Muscle of back (tissue), 13 donors: Measurements from ENCODE around the gene MSH6. TPM values are rescaled to one million over a fixed set of nuclear protein-coding genes. Genes with fewer than 3 reads are reported as not detected.
A peak's percentile ranks its signal among the peaks of the same experiment; 100 is the strongest.

Experiments
- DNase-seq, 3 donors: peaks; one replicate each; pipeline versions ENCODE4 v3.0.0 to v3.0.0-alpha.2; 2013
- long read RNA-seq, 9 donors: transcript quantifications; one replicate each; lab custom pipeline, GENCODE V29; 2026
- polyA plus RNA-seq, 10 donors: library from polyadenylated mRNA; unstranded; fragments of 120-200 nt; gene quantifications; one replicate each; pipeline ENCODE4 v1.2.1, GENCODE V29; 2013; ENCODE audit not compliant: insufficient read length in 10 of 10

MSH6 gene
- polyA plus RNA-seq: 10 to 100 TPM; 32.4 to 51.5 (median 42.2) TPM
- long read RNA-seq, donor 1, partial matches to known transcripts: 5 of 5 reads
- long read RNA-seq, donor 1, other reads (novel, unspliced or antisense): 0 of 5 reads
- long read RNA-seq, donor 2, full-length matches to known transcripts: 2 of 38 reads
- long read RNA-seq, donor 2, partial matches to known transcripts: 36 of 38 reads
- long read RNA-seq, donor 2, other reads (novel, unspliced or antisense): 0 of 38 reads
- long read RNA-seq, donor 3: 0 reads
- long read RNA-seq, donor 4, full-length matches to known transcripts: 1 of 1 reads
- long read RNA-seq, donor 4, partial matches to known transcripts: 0 of 1 reads
- long read RNA-seq, donor 4, other reads (novel, unspliced or antisense): 0 of 1 reads
- long read RNA-seq, donor 5, full-length matches to known transcripts: 1 of 17 reads
- long read RNA-seq, donor 5, partial matches to known transcripts: 16 of 17 reads
- long read RNA-seq, donor 5, other reads (novel, unspliced or antisense): 0 of 17 reads
- long read RNA-seq, donor 6, full-length matches to known transcripts: 1 of 1 reads
- long read RNA-seq, donor 6, partial matches to known transcripts: 0 of 1 reads
- long read RNA-seq, donor 6, other reads (novel, unspliced or antisense): 0 of 1 reads
- long read RNA-seq, donor 7, full-length matches to known transcripts: 1 of 1 reads
- long read RNA-seq, donor 7, partial matches to known transcripts: 0 of 1 reads
- long read RNA-seq, donor 7, other reads (novel, unspliced or antisense): 0 of 1 reads
- long read RNA-seq, donor 8, partial matches to known transcripts: 14 of 14 reads
- long read RNA-seq, donor 8, other reads (novel, unspliced or antisense): 0 of 14 reads
- long read RNA-seq, donor 9: 0 reads

- DNase-seq: peak; percentile 91 to 97 (median 94)
Measured at GRCh38 chr2:47782671-47783485, at the start of gene MSH6. MSH6 (plus strand) TSS chr2:47783145; CDS start chr2:47783234, 89 bp downstream.

- DNase-seq: peak; percentile 37 to 85 (median 69)
Measured at GRCh38 chr2:47735136-47735869, 47.6 kb upstream of the MSH6 start.

- no peak for DNase-seq
Measured at GRCh38 chr2:47735912-47736311, 47.0 kb upstream of the MSH6 start.

GRCh38 chr2:47737191-47737975 lies 45.6 kb upstream of the MSH6 start:
- DNase-seq: no peak

DNA sequence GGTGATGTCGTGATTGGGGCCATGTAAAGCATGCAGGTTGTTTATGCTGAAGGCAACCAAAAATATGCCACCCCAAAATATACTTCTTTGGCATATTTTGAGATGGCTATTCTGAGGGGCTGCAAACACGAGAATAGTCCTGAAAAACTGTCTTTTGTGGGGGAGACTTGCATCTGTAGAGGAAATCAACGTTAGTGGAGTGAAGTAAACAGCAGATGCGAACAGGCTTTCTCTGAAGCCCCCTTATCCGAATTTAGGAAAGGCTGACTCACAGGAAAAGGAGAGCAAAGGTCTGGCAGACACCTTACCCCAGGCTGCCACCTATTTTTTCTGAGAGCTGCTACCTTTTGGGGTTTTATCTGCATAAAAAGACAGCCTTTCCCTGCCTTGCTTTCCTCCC lies 44.6 kb upstream of the MSH6 start:
- DNase-seq: no peak

DNA sequence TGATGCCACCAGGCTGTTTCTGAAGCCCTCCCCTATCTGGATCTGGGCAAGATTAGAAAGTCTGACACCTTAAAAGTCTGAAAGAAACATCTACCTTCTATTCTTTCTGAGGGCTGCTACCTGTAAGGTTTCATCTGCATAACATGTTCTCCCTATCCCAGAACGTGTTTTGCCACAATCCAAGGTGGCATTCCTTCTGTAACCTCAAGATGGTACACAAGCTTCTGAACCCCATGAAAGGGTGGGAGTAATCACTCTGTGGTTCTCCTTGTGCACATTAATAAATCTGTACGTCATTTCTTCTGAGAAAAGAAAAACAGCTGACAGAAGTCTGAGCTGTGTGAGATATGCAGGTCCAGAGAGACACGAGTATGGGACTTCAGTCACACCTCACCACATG lies 41.8 kb upstream of the MSH6 start:
- DNase-seq: no peak

GRCh38 chr2:47741637-47742036 lies 41.3 kb upstream of the MSH6 start:
- DNase-seq: no peak

GRCh38 chr2:47744074-47744473 lies 38.9 kb upstream of the MSH6 start:
- DNase-seq: no peak

GRCh38 chr2:47747878-47748277 lies 35.1 kb upstream of the MSH6 start:
- no peak for DNase-seq

DNA sequence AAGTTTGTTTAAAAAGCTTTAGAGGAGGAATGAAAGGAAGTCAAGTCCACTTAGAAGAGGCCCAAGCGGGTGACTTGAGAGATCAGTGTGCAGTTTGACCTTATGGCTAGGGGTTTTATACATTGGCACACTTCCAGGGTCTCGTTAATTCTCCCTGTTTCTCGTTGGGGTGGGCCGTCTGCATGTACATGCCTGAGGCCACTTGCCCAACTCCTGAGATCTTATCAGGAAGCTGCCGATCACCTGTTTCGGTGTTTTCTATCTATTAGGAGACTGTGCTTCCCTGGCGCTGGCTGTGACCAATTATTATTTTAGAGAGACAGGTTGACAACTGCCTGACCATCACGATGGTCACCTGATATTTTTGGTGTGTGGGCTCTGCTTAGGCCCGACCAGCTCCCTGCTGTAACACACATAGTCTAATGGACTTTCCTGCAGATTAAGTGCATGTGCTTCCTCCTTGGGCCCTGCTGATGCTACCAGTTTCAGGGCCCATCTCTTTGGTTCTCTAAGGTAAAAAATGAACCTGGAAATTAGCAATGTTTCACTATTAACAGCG lies 31.0 kb upstream of the MSH6 start:
- no peak for DNase-seq

DNA sequence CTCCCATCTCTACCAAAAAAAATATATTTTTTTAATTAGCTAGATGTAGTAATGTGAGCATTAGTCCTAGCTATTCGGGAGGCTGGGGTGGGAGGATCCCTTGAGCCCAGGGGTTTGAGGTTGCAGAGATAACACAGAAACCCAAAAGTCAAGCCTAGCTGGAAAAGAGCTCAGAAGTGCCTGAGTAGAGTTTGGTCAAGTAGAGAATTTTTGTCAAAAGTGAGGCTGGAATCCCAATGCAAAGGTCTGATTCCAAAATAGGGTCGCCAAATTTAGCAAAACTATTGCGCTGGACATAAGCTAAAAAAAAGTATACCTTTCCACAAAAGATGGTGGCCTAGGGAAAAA lies 15.5 kb upstream of the MSH6 start:
- DNase-seq: no peak

- peak; percentile 41 to 79 (median 65) for DNase-seq
Measured at GRCh38 chr2:47767880-47768609, 14.9 kb upstream of the MSH6 start.

- no peak for DNase-seq
Measured at GRCh38 chr2:47769318-47769717, 13.6 kb upstream of the MSH6 start.

GRCh38 chr2:47771211-47771610 lies 11.7 kb upstream of the MSH6 start:
- DNase-seq: peak in 1 of 3 donors; percentile 52

- DNase-seq: no peak
Measured at GRCh38 chr2:47772343-47772742, 10.6 kb upstream of the MSH6 start.

- no peak for DNase-seq
Measured at GRCh38 chr2:47774567-47774966, 8.4 kb upstream of the MSH6 start.

- DNase-seq: no peak
Measured at GRCh38 chr2:47777277-47777937, 5.5 kb upstream of the MSH6 start.

DNA sequence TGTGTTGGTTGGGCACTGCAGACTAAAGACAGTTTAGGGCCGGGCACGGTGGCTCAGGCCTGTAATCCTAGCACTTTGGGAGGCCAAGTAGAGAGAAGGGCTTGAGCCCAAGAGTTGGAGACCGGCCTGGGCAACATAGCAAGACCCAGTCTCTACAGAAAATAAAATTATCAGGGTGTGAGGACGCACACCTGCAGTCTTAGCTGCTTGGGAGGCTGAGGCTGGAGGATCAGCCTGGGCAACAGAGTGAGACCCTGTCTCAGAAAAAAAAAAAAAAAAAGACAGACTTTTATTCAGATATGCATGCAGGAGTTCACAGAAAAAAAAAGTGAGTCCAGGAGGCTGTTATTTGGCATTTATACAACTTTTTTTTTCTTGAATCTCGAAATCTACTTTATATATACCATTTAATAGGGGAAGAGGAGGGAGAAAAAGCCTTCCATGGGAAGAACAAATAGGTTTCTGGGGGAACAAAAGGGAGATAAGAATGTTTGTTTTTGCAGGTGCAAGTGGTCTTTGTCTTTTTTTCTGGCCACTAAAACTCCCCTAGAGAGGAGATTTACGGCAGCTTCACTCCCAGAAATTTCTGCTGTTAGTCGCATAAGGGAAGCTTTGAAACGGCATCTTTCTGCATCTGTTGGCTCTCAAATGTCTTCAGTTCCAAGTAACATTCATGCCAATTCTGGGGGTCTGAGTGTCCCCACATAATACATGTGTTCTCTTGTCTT lies 4.1 kb upstream of the MSH6 start:
- no peak for DNase-seq
